A549 treated with Hydrocortisone at 1 μM for 4 hours (cell line): ENCODE results near the gene OBSCN. TPM values are rescaled to one million over a fixed set of nuclear protein-coding genes. Genes with fewer than 3 reads are reported as not detected.

Experiments used
- total RNA-seq: library from RNA; stranded (reverse); fragments of 200-300 nt; extraction: Qiagen RNA extraction; gene quantifications from 5 replicates; pipeline ENCODE4 v1.2.3, GENCODE V29; 2022

OBSCN gene
- 4.1 to 5.3 TPM (median 4.6 TPM) in 5 replicates for total RNA-seq

GRCh38 chr1:228207851-228208821 lies at the start of gene OBSCN:
OBSCN (plus strand) TSS chr1:228208044; CDS start chr1:228211784, 3,740 bp downstream.

GRCh38 chr1:228165372-228166169 lies 42.3 kb upstream of the OBSCN start, which contains the start of gene IBA57:
IBA57 (plus strand) TSS chr1:228165804; CDS start chr1:228165817, 13 bp downstream.

GRCh38 chr1:228416217-228416933 lies 208.5 kb downstream of the OBSCN start, which contains the start of gene TRIM17:
TRIM17 (minus strand) TSS chr1:228416861; CDS start chr1:228415072, 1,789 bp downstream.

Other genes starting within 250 kb of the OBSCN start
- 0.02 to 0.05 TPM (median 0.03 TPM) in 3 of 5 replicates, not detected in the others for gene WNT3A, start 201.0 kb upstream of the OBSCN start, total RNA-seq
- 404 to 442 TPM (median 437 TPM) in 5 replicates for gene ARF1, start 125.3 kb upstream of the OBSCN start, total RNA-seq
- 27.6 to 38.6 TPM (median 36.4 TPM) in 5 replicates for gene C1orf35, start 104.7 kb upstream of the OBSCN start, total RNA-seq
- gene MRPL55, start 98.7 kb upstream of the OBSCN start, total RNA-seq, result 65.1 to 91.8 TPM (median 89.6 TPM) in 5 replicates
- 120 to 151 TPM (median 148 TPM) in 5 replicates for gene GUK1, start 67.8 kb upstream of the OBSCN start, total RNA-seq
- gene GJC2, start 58.1 kb upstream of the OBSCN start, total RNA-seq, result 0.29 to 0.51 TPM (median 0.39 TPM) in 5 replicates
- gene IBA57, start 42.2 kb upstream of the OBSCN start, total RNA-seq, result 4.6 to 7.6 TPM (median 4.9 TPM) in 5 replicates
- 27.9 to 34.8 TPM (median 32.7 TPM) in 5 replicates for gene TRIM11, start 198.8 kb downstream of the OBSCN start, total RNA-seq
- gene TRIM17, start 208.8 kb downstream of the OBSCN start, total RNA-seq, result not detected in 5 replicates